ENCODE data around the gene ARL15.

The ARL15 gene

GRCh38 chr5:53972314-53972713 is 338.1 kb downstream of the ARL15 start:
- H3K4me3 ChIP-seq (replicated peaks in 1 of 2; ENCODE audit: low read depth in 2 of 2, low read length in 2 of 2) = no peak overlapping the region
- no peak for TF ChIP-seq CTCF (IDR thresholded peaks at IDR 0.05; ENCODE audit: low read depth, low read length)
- no peak for DNase-seq (ENCODE audit: low read depth in 2 of 2)

- no peak overlapping the region for H3K4me3 ChIP-seq (replicated peaks in 1 of 2; ENCODE audit: low read depth in 2 of 2, low read length in 2 of 2)
- DNase-seq (ENCODE audit: low read depth in 2 of 2) = peak in 1 of 2 donors; percentile 66
- no peak for TF ChIP-seq CTCF (IDR thresholded peaks at IDR 0.05; ENCODE audit: low read depth, low read length)
Observed at GRCh38 chr5:53971551-53971950, 338.8 kb downstream of the ARL15 start.

GRCh38 chr5:53971131-53971530 is 339.2 kb downstream of the ARL15 start:
- peak in 1 of 2 donors; percentile 39 for DNase-seq (ENCODE audit: low read depth in 2 of 2)
- H3K4me3 ChIP-seq (replicated peaks in 1 of 2; ENCODE audit: low read depth in 2 of 2, low read length in 2 of 2) = no peak overlapping the region
- no peak for TF ChIP-seq CTCF (IDR thresholded peaks at IDR 0.05; ENCODE audit: low read depth, low read length)

GRCh38 chr5:53970475-53970874 is 339.9 kb downstream of the ARL15 start:
- no peak for DNase-seq (ENCODE audit: low read depth in 2 of 2)
- H3K4me3 ChIP-seq (replicated peaks in 1 of 2; ENCODE audit: low read depth in 2 of 2, low read length in 2 of 2) = no peak overlapping the region
- no peak for TF ChIP-seq CTCF (IDR thresholded peaks at IDR 0.05; ENCODE audit: low read depth, low read length)

GRCh38 chr5:53969176-53969730 is 341.1 kb downstream of the ARL15 start:
- H3K4me3 ChIP-seq (replicated peaks in 1 of 2; ENCODE audit: low read depth in 2 of 2, low read length in 2 of 2) = no peak overlapping the region
- no peak for DNase-seq (ENCODE audit: low read depth in 2 of 2)
- no peak for TF ChIP-seq CTCF (IDR thresholded peaks at IDR 0.05; ENCODE audit: low read depth, low read length)

GRCh38 chr5:53965459-53965858 is 344.9 kb downstream of the ARL15 start:
- no peak for TF ChIP-seq CTCF (IDR thresholded peaks at IDR 0.05; ENCODE audit: low read depth, low read length)
- peak in 1 of 2 donors; percentile 53 for DNase-seq (ENCODE audit: low read depth in 2 of 2)
- no peak overlapping the region for H3K4me3 ChIP-seq (replicated peaks in 1 of 2; ENCODE audit: low read depth in 2 of 2, low read length in 2 of 2)

GRCh38 chr5:53963958-53964357 is 346.4 kb downstream of the ARL15 start:
- DNase-seq (ENCODE audit: low read depth in 2 of 2) = no peak
- no peak for TF ChIP-seq CTCF (IDR thresholded peaks at IDR 0.05; ENCODE audit: low read depth, low read length)

More at GRCh38 chr5:53963958-53964357, 346.4 kb downstream of the ARL15 start:
- H3K4me3 ChIP-seq (replicated peaks in 1 of 2; ENCODE audit: low read depth in 2 of 2, low read length in 2 of 2) = no peak overlapping the region

All from cardiac fibroblast (primary cell).